H1 (cell line): ENCODE measurements around the gene METTL14. TPM values are rescaled to one million over a fixed set of nuclear protein-coding genes. Genes with fewer than 3 reads are reported as not detected.
"Not testable (repeated sequence)": the region's sequence is repeated elsewhere in the genome, so short reads cannot be mapped to it uniquely, and the experiment has no call there.

ENCODE experiments used
- CTCF ChIA-PET: fragments of 300-600 bp; sonication (Branson Sonifier 250); formaldehyde crosslinking; loops from one replicate; lab custom pipeline; 2021; ENCODE audit not compliant: partially characterized antibody; lab: Charles Lee
- POLR2A ChIA-PET: fragments of 300-600 bp; sonication (Branson Sonifier 250); formaldehyde crosslinking; loops from one replicate; lab custom pipeline; 2021; ENCODE audit warnings: inconsistent platforms; ENCODE audit not compliant: partially characterized antibody; lab: Charles Lee
- DNase-seq, 2 experiments: peaks; one replicate each; pipeline versions ENCODE4 v3.0.0 to v3.0.0-alpha.2; 2010 to 2022; ENCODE audit warnings: low spot score in 2 of 2, low read depth in 1 of 2, mixed read lengths in 1 of 2
- FAIRE-seq: peaks from 2 replicates; lab custom pipeline; 2011; peaks lifted over from hg19 to GRCh38; lab: Jason Lieb, UNC
- H2AFZ ChIP-seq: 2 replicates; pipeline ENCODE4 v1.8.1; 2012; ENCODE audit warnings: low read length, inconsistent platforms
- H2AK5ac ChIP-seq: 2 replicates; pipeline ENCODE4 v1.6.1; 2013; ENCODE audit warnings: low read depth, low read length
- H2BK120ac ChIP-seq: replicated peaks from 2 replicates; pipeline ENCODE3; 2013; ENCODE audit warnings: low read depth, low read length, inconsistent platforms
- H2BK12ac ChIP-seq: 2 replicates; pipeline ENCODE4 v1.6.1; 2013; ENCODE audit warnings: low read depth, low read length
- H2BK15ac ChIP-seq: 2 replicates; pipeline ENCODE4 v1.6.1; 2013; ENCODE audit warnings: low read length
- H2BK20ac ChIP-seq: 2 replicates; pipeline ENCODE4 v1.6.1; 2013; ENCODE audit warnings: low read length
- H2BK5ac ChIP-seq: 2 replicates; pipeline ENCODE4 v1.6.1; 2013; ENCODE audit warnings: low read depth, low read length
- H3K14ac ChIP-seq: 2 replicates; pipeline ENCODE4 v1.6.1; 2013; ENCODE audit warnings: inconsistent platforms; ENCODE audit not compliant: insufficient read length
- H3K18ac ChIP-seq: 2 replicates; pipeline ENCODE4 v1.6.1; 2013; ENCODE audit warnings: low read length; ENCODE audit errors: extremely low read depth
- H3K23ac ChIP-seq: 2 replicates; pipeline ENCODE4 v1.6.1; 2013; ENCODE audit warnings: inconsistent platforms; ENCODE audit not compliant: insufficient read length
- H3K23me2 ChIP-seq: 2 replicates; pipeline ENCODE4 v1.6.1; 2013; ENCODE audit warnings: low read depth, low read length
- H3K27ac ChIP-seq: 2 replicates; pipeline ENCODE4 v1.6.1; 2011; ENCODE audit warnings: low read depth, low read length, inconsistent platforms
- H3K27me3 ChIP-seq, 4 experiments: replicated peaks in 1 of 4; 1 replicate in 1 of 4; 2 replicates in 3 of 4; pipeline versions ENCODE4 v1.6.1 to v1.8.1; 2011 to 2013; ENCODE audit warnings: low read length in 3 of 4, mild to moderate bottlenecking in 3 of 4, inconsistent platforms in 2 of 4, mixed read lengths in 2 of 4, moderate library complexity in 1 of 4; ENCODE audit not compliant: control insufficient read depth in 3 of 4, insufficient read depth in 3 of 4; ENCODE audit errors: extremely low read depth in 1 of 4
- H3K36me3 ChIP-seq, 4 experiments: 2 replicates each; pipeline versions ENCODE4 v1.6.1 to v1.8.1; 2011 to 2013; ENCODE audit warnings: mild to moderate bottlenecking in 4 of 4, low read length in 3 of 4, moderate library complexity in 2 of 4, control low read depth in 1 of 4, inconsistent platforms in 1 of 4; ENCODE audit not compliant: insufficient read depth in 4 of 4, control insufficient read depth in 2 of 4
- H3K4ac ChIP-seq: replicated peaks from 2 replicates; pipeline ENCODE3; 2013; ENCODE audit warnings: low read length, low read depth, mixed read lengths, inconsistent platforms; ENCODE audit not compliant: insufficient read length
- H3K4me1 ChIP-seq, 4 experiments: replicated peaks in 1 of 4; 1 replicate in 1 of 4; 2 replicates in 3 of 4; pipeline versions ENCODE4 v1.6.1 to v1.8.1; 2011 to 2013; ENCODE audit warnings: low read length in 3 of 4, inconsistent platforms in 2 of 4, mixed read lengths in 1 of 4; ENCODE audit not compliant: insufficient read depth in 4 of 4, control insufficient read depth in 3 of 4
- H3K4me2 ChIP-seq, 2 experiments: 2 replicates each; pipeline versions ENCODE4 v1.6.1 to v1.8.1; 2011 to 2013; ENCODE audit warnings: low read depth in 2 of 2, low read length in 2 of 2, control low read depth in 1 of 2, inconsistent platforms in 1 of 2, mild to moderate bottlenecking in 1 of 2; ENCODE audit not compliant: insufficient read depth in 1 of 2
- H3K4me3 ChIP-seq, 4 experiments: fragments of 200-600, 300-600 bp in 1 of 4; sonication (generic), shearing (Covaris generic), sonication (Bioruptor Twin) in 1 of 4; 2 replicates each; pipeline versions ENCODE4 v1.5.1 to v1.8.1; 2011 to 2016; ENCODE audit warnings: low read length in 4 of 4, low read depth in 3 of 4, control low read depth in 2 of 4, inconsistent platforms in 2 of 4, mild to moderate bottlenecking in 2 of 4, mixed read lengths in 1 of 4, moderate library complexity in 1 of 4; ENCODE audit not compliant: insufficient read depth in 2 of 4; ENCODE audit errors: extremely low read depth in 1 of 4
- H3K56ac ChIP-seq: replicated peaks from 2 replicates; pipeline ENCODE3; 2013; ENCODE audit warnings: low read depth, mild to moderate bottlenecking, mixed read lengths, low read length, inconsistent platforms; ENCODE audit not compliant: insufficient read length
- H3K79me1 ChIP-seq: 2 replicates; pipeline ENCODE4 v1.6.1; 2013; ENCODE audit warnings: low read depth, low read length, control low read depth
- H3K79me2 ChIP-seq, 2 experiments: 2 replicates each; pipeline versions ENCODE4 v1.6.1 to v1.8.1; 2012 to 2013; ENCODE audit warnings: low read length in 2 of 2, mild to moderate bottlenecking in 2 of 2, inconsistent platforms in 1 of 2; ENCODE audit not compliant: insufficient read depth in 2 of 2, control insufficient read depth in 1 of 2
- H3K9ac ChIP-seq, 4 experiments: replicated peaks in 1 of 4; 1 replicate in 1 of 4; 2 replicates in 3 of 4; pipeline versions ENCODE4 v1.6.1 to v1.8.1; 2011 to 2013; ENCODE audit warnings: low read depth in 3 of 4, low read length in 3 of 4, control low read depth in 2 of 4, mild to moderate bottlenecking in 2 of 4, moderate library complexity in 2 of 4, inconsistent platforms in 1 of 4; ENCODE audit errors: extremely low read depth in 1 of 4
- H3K9me3 ChIP-seq, 2 experiments: 2 replicates each; pipeline versions ENCODE4 v1.6.1 to v1.8.1; 2012 to 2013; ENCODE audit warnings: mild to moderate bottlenecking in 2 of 2, moderate library complexity in 2 of 2, control low read depth in 1 of 2, inconsistent platforms in 1 of 2, low read depth in 1 of 2, low read length in 1 of 2, mixed read lengths in 1 of 2; ENCODE audit not compliant: insufficient read depth in 2 of 2
- H4K20me1 ChIP-seq, 2 experiments: replicated peaks in 1 of 2; 2 replicates each; pipeline versions ENCODE3 to v1.8.1; 2011 to 2013; ENCODE audit warnings: inconsistent platforms in 2 of 2, low read length in 2 of 2, mild to moderate bottlenecking in 1 of 2; ENCODE audit not compliant: insufficient read depth in 2 of 2, control insufficient read depth in 1 of 2
- H4K5ac ChIP-seq: 2 replicates; pipeline ENCODE4 v1.6.1; 2013; ENCODE audit warnings: low read length, low read depth, mixed read lengths, inconsistent platforms; ENCODE audit not compliant: insufficient read length
- H4K8ac ChIP-seq: 2 replicates; pipeline ENCODE4 v1.8.0; 2013; ENCODE audit warnings: mild to moderate bottlenecking, moderate library complexity, low read length, inconsistent platforms; ENCODE audit not compliant: insufficient read depth; ENCODE audit errors: extremely low read depth
- H4K91ac ChIP-seq: replicated peaks from 2 replicates; pipeline ENCODE3; 2013; ENCODE audit warnings: low read length, mixed read lengths, inconsistent platforms; ENCODE audit not compliant: insufficient read length
- ASH2L ChIP-seq: fragments of 200-600, 300-600 bp; sonication (generic); IDR thresholded peaks from one replicate; pipeline ENCODE4 v1.7.1; 2017; ENCODE audit warnings: low read length
- CBX8 ChIP-seq: fragments of 300-800, 300-1000 bp; sonication (generic); IDR thresholded peaks from 2 replicates; pipeline ENCODE4 v1.7.1; 2016; ENCODE audit warnings: low read depth, low read length, borderline replicate concordance
- POLR2A ChIP-seq, 2 experiments: IDR thresholded peaks; 1 replicate in 1 of 2; 2 replicates in 1 of 2; pipeline ENCODE4 v1.6.1; 2011; ENCODE audit warnings: low read depth in 2 of 2, low read length in 2 of 2, mild to moderate bottlenecking in 2 of 2; ENCODE audit errors: control extremely low read depth in 1 of 2
- RBBP5 ChIP-seq: IDR thresholded peaks from 2 replicates; pipeline ENCODE4 v1.7.1; 2012; ENCODE audit warnings: low read depth, mild to moderate bottlenecking, inconsistent platforms, low read length, moderate library complexity, borderline replicate concordance
- SAP30 ChIP-seq: fragments of 300-600 bp; sonication (generic); IDR thresholded peaks from 2 replicates; pipeline ENCODE4 v1.7.1; 2012; ENCODE audit warnings: low read length, moderate library complexity, mild to moderate bottlenecking, inconsistent platforms; ENCODE audit not compliant: insufficient read depth, insufficient replicate concordance
- SP1 ChIP-seq: IDR thresholded peaks from 2 replicates; pipeline ENCODE4 v1.6.1; 2011; ENCODE audit warnings: low read depth, low read length
- SP2 ChIP-seq: IDR thresholded peaks from 2 replicates; pipeline ENCODE4 v1.6.1; 2012; ENCODE audit warnings: mild to moderate bottlenecking, low read length, inconsistent platforms
- WGBS, 2 experiments: shearing (Covaris generic) in 1 of 2; methylation state at CpG; one replicate each; pipeline versions ENCODE4 v1.1.6 to v1.1.7; 2013 to 2015; ENCODE audit warnings: low lambda C conversion rate in 2 of 2, mixed read lengths in 2 of 2, inconsistent platforms in 1 of 2, low coverage in 1 of 2, missing lambda C conversion rate in 1 of 2; ENCODE audit not compliant: insufficient replicate concordance in 2 of 2, insufficient coverage in 1 of 2, insufficient read length in 1 of 2; ENCODE audit errors: extremely low coverage in 1 of 2, missing lambda C conversion rate in 1 of 2; 5-methylcytosine and 5-hydroxymethylcytosine counted together
- polyA plus RNA-seq, 7 experiments: library from polyadenylated mRNA; depleted of rRNA in 3 of 7; stranded (reverse) in 5 of 7; unstranded in 2 of 7; fragments of >200 nt in 5 of 7; fragments of 200-250 nt in 2 of 7; gene quantifications; 1 replicate in 5 of 7; 2 replicates in 1 of 7; 4 replicates in 1 of 7; pipeline versions ENCODE4 v1.2.1 to v1.2.3, GENCODE V29; 2011 to 2013; ENCODE audit warnings: missing spikeins in 2 of 7, mixed read lengths in 2 of 7
- total RNA-seq: library from RNA; stranded (reverse); fragmentation: NEBNext Ultra II Directional; extraction: Animal tissue kit (Norgen Biotek cat#: 25700); gene quantifications from 2 replicates; pipeline ENCODE4 v1.2.1, GENCODE V29; 2021

METTL14 gene
- total and polyA plus RNA-seq, 2 of the 8 experiments (the other 6 are each of a cell fraction or from before 2014, with no cell fraction given), result 8.8 to 57.3 TPM

DNA sequence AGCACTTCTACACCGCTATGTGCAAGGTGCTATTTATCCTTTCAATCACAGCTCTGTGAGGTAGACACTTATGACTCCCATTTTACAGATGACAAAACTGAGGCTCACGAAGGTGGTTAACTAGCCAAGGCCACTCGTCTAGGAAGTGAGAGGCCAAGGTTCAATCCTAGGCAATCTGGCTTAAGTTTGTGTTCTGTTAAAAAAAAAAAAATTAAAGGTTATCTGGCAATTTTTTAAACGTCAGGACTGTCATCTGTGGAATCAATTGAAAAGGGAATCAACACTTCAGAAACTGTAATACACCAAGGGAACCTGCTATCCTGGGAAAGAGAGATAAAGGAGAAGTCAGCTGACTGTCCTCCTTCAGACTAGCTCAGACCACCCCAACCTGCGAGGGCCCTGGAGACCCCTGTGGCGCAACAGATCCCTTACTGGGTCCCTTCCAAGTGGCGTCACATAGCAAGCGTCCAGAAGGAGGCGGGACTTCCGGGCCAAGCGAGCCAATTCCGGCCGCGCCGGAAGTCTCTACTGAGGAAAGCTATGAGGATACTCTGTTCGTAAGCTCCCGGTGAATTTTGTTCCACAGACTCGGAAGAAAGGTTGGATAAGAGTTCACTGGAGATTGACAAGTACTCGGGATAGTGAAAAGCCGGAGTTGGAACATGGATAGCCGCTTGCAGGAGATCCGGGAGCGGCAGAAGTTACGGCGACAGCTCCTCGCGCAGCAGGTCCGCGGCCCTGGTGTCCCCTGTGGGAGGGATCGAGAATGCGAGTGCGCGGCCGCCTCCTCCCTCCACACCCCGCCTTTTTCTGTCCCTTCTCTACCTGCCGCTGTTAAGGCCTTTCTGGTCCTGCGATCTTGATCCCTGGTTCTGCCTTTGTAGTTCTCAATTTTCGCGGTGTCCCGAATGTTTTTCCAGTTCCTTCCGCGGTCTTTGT lies at the start of gene METTL14 (continued):
- TF ChIP-seq SP2, result peak; percentile 43
- TF ChIP-seq POLR2A (IDR thresholded peaks at IDR 0.05; ENCODE audit: control extremely low read depth in 1 of 2, low read depth in 2 of 2, low read length in 2 of 2), result peak; percentile 55 to 94
- peak; percentile 95 for TF ChIP-seq ASH2L
- peak; percentile 92 for TF ChIP-seq RBBP5
- no peak for TF ChIP-seq CBX8
- 0 out of 2 replicates have a peak, but pooled peaks have one; percentile 41 for TF ChIP-seq SP1
- TF ChIP-seq SAP30, result peak; percentile 34

DNA sequence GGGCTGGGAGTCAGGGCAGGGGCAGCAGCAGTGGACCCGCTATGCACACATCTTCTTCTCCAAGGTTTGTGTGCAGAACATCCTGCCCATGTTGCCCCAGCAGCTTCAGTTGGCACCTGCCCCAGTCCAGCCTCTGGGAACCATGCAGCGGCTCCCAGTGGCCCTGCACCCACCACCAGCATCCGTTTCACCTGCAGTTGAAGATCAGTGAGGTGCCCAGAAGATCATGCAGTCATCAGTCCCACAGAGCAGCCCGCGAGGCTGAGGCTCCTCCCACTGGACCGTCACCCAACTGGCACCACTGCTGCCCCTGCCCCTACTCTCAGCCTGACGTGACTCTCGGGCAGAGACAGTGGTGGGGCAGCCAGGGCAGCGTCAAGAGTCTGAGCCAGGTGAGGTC lies 49.1 kb upstream of the METTL14 start:
- H4K91ac ChIP-seq, H3K9ac ChIP-seq, H3K9me3 ChIP-seq, H2BK20ac ChIP-seq, H3K4me3 ChIP-seq, H3K56ac ChIP-seq, H3K79me2 ChIP-seq, H3K23ac ChIP-seq, DNase-seq, CTCF ChIA-PET, H2BK15ac ChIP-seq, H3K4me1 ChIP-seq, H3K18ac ChIP-seq, H3K14ac ChIP-seq, H4K5ac ChIP-seq, H2AFZ ChIP-seq, H3K27ac ChIP-seq, H3K23me2 ChIP-seq, FAIRE-seq, H2AK5ac ChIP-seq, H4K8ac ChIP-seq, H2BK5ac ChIP-seq, H3K36me3 ChIP-seq, H3K4me2 ChIP-seq, H4K20me1 ChIP-seq, H2BK120ac ChIP-seq, H2BK12ac ChIP-seq, H3K27me3 ChIP-seq, H3K4ac ChIP-seq, H3K79me1 ChIP-seq, POLR2A ChIA-PET: not testable (repeated sequence)
- 87% methylated on average over 7 of the region's 9 CpGs; no CpG with 5 or more reads in 1 of the 2 experiments for WGBS, 2 experiments
